HFFc6 (cell line): ENCODE measurements around the gene PANK1. TPM values are rescaled to one million over a fixed set of nuclear protein-coding genes. Genes with fewer than 3 reads are reported as not detected.

Source experiments
- DNase-seq: peaks from one replicate; pipeline ENCODE4 v3.0.0-alpha.2; 2018
- H3K27ac Mint-ChIP-seq: 2 replicates; pipeline ENCODE4 v1.8.0; 2020; ENCODE audit warnings: mild to moderate bottlenecking, mixed read lengths
- H3K27me3 Mint-ChIP-seq: 2 replicates; pipeline ENCODE4 v1.8.0; 2021; ENCODE audit warnings: mild to moderate bottlenecking, moderate library complexity, mixed read lengths; ENCODE audit not compliant: insufficient read depth
- H3K36me3 Mint-ChIP-seq: 2 replicates; pipeline ENCODE4 v1.8.0; 2021; ENCODE audit warnings: low read depth, mixed read lengths
- H3K4me1 Mint-ChIP-seq: 2 replicates; pipeline ENCODE4 v1.8.0; 2020; ENCODE audit warnings: low read depth, mixed read lengths
- H3K4me3 Mint-ChIP-seq: 2 replicates; pipeline ENCODE4 v1.8.0; 2020; ENCODE audit warnings: mild to moderate bottlenecking, moderate library complexity, mixed read lengths
- H3K9me3 Mint-ChIP-seq: 2 replicates; pipeline ENCODE4 v1.8.0; 2020; ENCODE audit warnings: mild to moderate bottlenecking, mixed read lengths
- CTCF ChIP-seq: fragments of 200-600 bp; sonication (generic); IDR thresholded peaks from 2 replicates; pipeline ENCODE4 v1.5.0; 2021; ENCODE audit warnings: antibody characterized with exemption, mild to moderate bottlenecking
- total RNA-seq, 6 experiments: library from RNA; stranded (reverse); fragmentation: NEBNext Ultra II Directional; extraction: Animal tissue kit (Norgen Biotek cat#: 25700); gene quantifications; 2 replicates in 1 of 6; 3 replicates in 5 of 6; pipeline ENCODE4 v1.2.3, GENCODE V29; 2021

Gene PANK1
- total RNA-seq, 6 experiments from 2014 or later: 3.8 to 4.7 (median 4.3) TPM

GRCh38 chr10:89662596-89662995 lies 17.6 kb upstream of the PANK1 start:
- Mint-ChIP-seq H3K4me3 (no peak overlapping the region), H3K27me3 (no peaks in the 10 kb centered on the region; the same call in 1 of the 2 replicates), H3K36me3 (no peaks in the 10 kb centered on the region), H3K9me3 (no peaks in the 10 kb centered on the region), H3K27ac (no peak overlapping the region), H3K4me1 (peaks cover 20% of the 10 kb centered on the region)
- TF ChIP-seq CTCF: no peak
- no peak for DNase-seq

- TF ChIP-seq CTCF: no peak
- Mint-ChIP-seq H3K27ac (peak overlapping the region; percentile 20), H3K4me1 (peaks cover 20% of the 10 kb centered on the region), H3K9me3 (no peaks in the 10 kb centered on the region), H3K27me3 (peaks cover 1% of the 10 kb centered on the region; the same call in 1 of the 2 replicates), H3K4me3 (peak overlapping the region; percentile 50), H3K36me3 (no peaks in the 10 kb centered on the region)
- peak; percentile 87 for DNase-seq
Measured at GRCh38 chr10:89659143-89660131, 14.4 kb upstream of the PANK1 start.

- no peak overlapping the region for H3K4me3 Mint-ChIP-seq
- H3K36me3 Mint-ChIP-seq: no peaks in the 10 kb centered on the region
- H3K27me3 Mint-ChIP-seq: peaks cover 3% of the 10 kb centered on the region; the same call in 1 of the 2 replicates
- peaks cover 31% of the 10 kb centered on the region for H3K4me1 Mint-ChIP-seq
- H3K27ac Mint-ChIP-seq: no peak overlapping the region
- no peak for TF ChIP-seq CTCF
- no peak for DNase-seq
- no peaks in the 10 kb centered on the region for H3K9me3 Mint-ChIP-seq
Measured at GRCh38 chr10:89657302-89657701, 12.3 kb upstream of the PANK1 start.

GRCh38 chr10:89655722-89656121 lies 10.7 kb upstream of the PANK1 start:
- TF ChIP-seq CTCF: no peak
- Mint-ChIP-seq H3K4me1 (peaks cover 31% of the 10 kb centered on the region), H3K27me3 (peaks cover 3% of the 10 kb centered on the region; the same call in 1 of the 2 replicates), H3K36me3 (no peaks in the 10 kb centered on the region), H3K27ac (no peak overlapping the region), H3K9me3 (no peaks in the 10 kb centered on the region), H3K4me3 (no peak overlapping the region)
- DNase-seq: no peak

- H3K27me3 Mint-ChIP-seq: peaks cover 6% of the 10 kb centered on the region
- H3K27ac Mint-ChIP-seq: no peak overlapping the region
- H3K4me3 Mint-ChIP-seq: no peak overlapping the region
- H3K4me1 Mint-ChIP-seq: peaks cover 17% of the 10 kb centered on the region
- no peaks in the 10 kb centered on the region for H3K36me3 Mint-ChIP-seq
- DNase-seq: no peak
- peaks cover 6% of the 10 kb centered on the region; the same call in 1 of the 2 replicates for H3K9me3 Mint-ChIP-seq
- TF ChIP-seq CTCF: no peak
Measured at GRCh38 chr10:89653410-89653869, 8.4 kb upstream of the PANK1 start.
